K562 (cell line): Measurements from ENCODE around the gene TARBP2. TPM values are rescaled to one million over a fixed set of nuclear protein-coding genes. Genes with fewer than 3 reads are reported as not detected.

ENCODE experiments used
- ATAC-seq: fragments of 200-7000 bp; cut with Tn5 transposase; 3 replicates; pipeline ENCODE4 v1.9.1; 2020; ENCODE audit warnings: moderate library complexity
- BruUV-seq: library from RNA; stranded (reverse); fragments of 400-500 nt; replicated peaks from 2 replicates; lab custom pipeline; 2021; lab: Mats Ljungman, UMichigan
- CTCF ChIA-PET: fragments of 300-600 bp; formaldehyde crosslinking; extraction: SDS; loops from one replicate; lab custom pipeline; 2021; ENCODE audit warnings: low intra/inter-chr PET ratio; lab: Yijun Ruan, JAX
- POLR2A ChIA-PET: fragments of 300-600, 350-650 bp; sonication (Branson Sonifier 250); formaldehyde crosslinking; extraction: SDS; loops from one replicate; lab custom pipeline; 2021; ENCODE audit warnings: antibody characterized with exemption, inconsistent platforms; lab: Yijun Ruan, JAX
- DNase-seq, 4 experiments: peaks; one replicate each; pipeline versions ENCODE4 v3.0.0 to v3.0.0-alpha.2; 2011 to 2018; ENCODE audit warnings: low spot score in 3 of 4, mixed read lengths in 3 of 4; ENCODE audit errors: extremely low read depth in 1 of 4
- FAIRE-seq: peaks from 2 replicates; lab custom pipeline; 2011; peaks lifted over from hg19 to GRCh38; lab: Jason Lieb, UNC
- H2AFZ ChIP-seq: 2 replicates; pipeline ENCODE4 v1.6.0; 2011; ENCODE audit warnings: low read depth, low read length, control low read depth, inconsistent platforms
- H3K27ac ChIP-seq: fragments of 200-600 bp; 3 replicates; pipeline ENCODE4 v1.8.0; 2011; ENCODE audit warnings: low read depth, mild to moderate bottlenecking, control low read depth, inconsistent platforms, low read length, moderate library complexity, mixed read lengths; ENCODE audit errors: extremely low read depth
- H3K27me3 ChIP-seq, 2 experiments: fragments of 300-600 bp in 1 of 2; 2 replicates in 1 of 2; 3 replicates in 1 of 2; pipeline versions ENCODE4 v1.6.0 to v1.8.0; 2011; ENCODE audit warnings: inconsistent platforms in 2 of 2, low read length in 2 of 2, mild to moderate bottlenecking in 1 of 2, mixed read lengths in 1 of 2, moderate library complexity in 1 of 2; ENCODE audit not compliant: control insufficient read depth in 2 of 2, insufficient read depth in 2 of 2
- H3K36me3 ChIP-seq: fragments of 300-600 bp; 3 replicates; pipeline ENCODE4 v1.8.0; 2011; ENCODE audit warnings: mild to moderate bottlenecking, low read length, inconsistent platforms; ENCODE audit not compliant: control insufficient read depth, insufficient read depth
- H3K4me1 ChIP-seq, 2 experiments: fragments of 200-600 bp in 1 of 2; replicated peaks in 1 of 2; 2 replicates in 1 of 2; 3 replicates in 1 of 2; pipeline versions ENCODE4 v1.5.1 to v1.8.0; 2011; ENCODE audit warnings: inconsistent platforms in 2 of 2, low read length in 2 of 2, mild to moderate bottlenecking in 1 of 2, mixed read lengths in 1 of 2, moderate library complexity in 1 of 2; ENCODE audit not compliant: control insufficient read depth in 2 of 2, insufficient read depth in 2 of 2
- H3K4me2 ChIP-seq: 2 replicates; pipeline ENCODE4 v1.6.1; 2011; ENCODE audit warnings: low read length, control low read depth, inconsistent platforms, mixed read lengths; ENCODE audit not compliant: insufficient read depth
- H3K4me3 ChIP-seq: fragments of 200-600 bp; sonication (generic), shearing (Covaris generic); 2 replicates; pipeline ENCODE4 v1.5.1; 2016; ENCODE audit warnings: control low read depth, inconsistent platforms
- H3K79me2 ChIP-seq: fragments of 200-600 bp; 3 replicates; pipeline ENCODE4 v1.8.0; 2011; ENCODE audit warnings: low read length, inconsistent platforms; ENCODE audit not compliant: control insufficient read depth, insufficient read depth
- H3K9ac ChIP-seq, 2 experiments: 2 replicates each; pipeline versions ENCODE4 v1.6.0 to v1.6.1; 2011; ENCODE audit warnings: low read depth in 2 of 2, low read length in 2 of 2, control low read depth in 1 of 2, inconsistent platforms in 1 of 2, mild to moderate bottlenecking in 1 of 2, mixed read lengths in 1 of 2; ENCODE audit not compliant: insufficient read depth in 1 of 2
- H3K9me1 ChIP-seq: one replicate; pipeline ENCODE4 v1.6.0; 2011; ENCODE audit warnings: inconsistent platforms, mild to moderate bottlenecking, low read length, moderate library complexity; ENCODE audit not compliant: control insufficient read depth, insufficient read depth
- H3K9me3 ChIP-seq: replicated peaks from 2 replicates; pipeline ENCODE4 v1.5.1; 2011; ENCODE audit warnings: low read depth, low read length, inconsistent platforms; ENCODE audit not compliant: control insufficient read depth, insufficient read depth
- H4K20me1 ChIP-seq: replicated peaks from 2 replicates; pipeline ENCODE4 v1.6.1; 2011; ENCODE audit warnings: low read length, inconsistent platforms, mixed read lengths; ENCODE audit not compliant: control insufficient read depth, insufficient read depth
- CREB1 ChIP-seq, 2 experiments: sonication (generic) in 1 of 2; formaldehyde crosslinking in 1 of 2; IDR thresholded peaks; 2 replicates each; pipeline versions ENCODE4 v1.6.1 to v1.8.0; 2012 to 2022; ENCODE audit warnings: inconsistent platforms in 1 of 2, mild to moderate bottlenecking in 1 of 2, missing genetic modification reagents in 1 of 2, moderate library complexity in 1 of 2
- DPF2 ChIP-seq: fragments of 450-650 bp; IDR thresholded peaks from 2 replicates; pipeline ENCODE4 v1.6.1; 2016
- GATA2 ChIP-seq: sonication (generic); formaldehyde crosslinking; IDR thresholded peaks from 2 replicates; pipeline ENCODE4 v1.4.0; 2020; ENCODE audit warnings: mild to moderate bottlenecking, missing genetic modification reagents
- ILK ChIP-seq: fragments of 450-650 bp; IDR thresholded peaks from 2 replicates; pipeline ENCODE4 v1.6.1; 2016; ENCODE audit warnings: missing genetic modification characterization, low read depth, mild to moderate bottlenecking, missing compliant biosample characterization, moderate library complexity, borderline replicate concordance
- KLF10 ChIP-seq: fragments of 250-450 bp; sonication (Bioruptor Pico); IDR thresholded peaks from 2 replicates; pipeline ENCODE4 v1.6.1; 2021; ENCODE audit warnings: matching md5 sums
- PCBP2 ChIP-seq: fragments of 200-400 bp; formaldehyde crosslinking; IDR thresholded peaks from 2 replicates; pipeline ENCODE4 v1.6.1; 2018; ENCODE audit warnings: low read length, low read depth, mild to moderate bottlenecking, moderate library complexity; ENCODE audit not compliant: poor library complexity, severe bottlenecking
- ZNF165 ChIP-seq: fragments of 250-450 bp; sonication (Bioruptor Pico); IDR thresholded peaks from 2 replicates; pipeline ENCODE4 v1.4.0; 2020; ENCODE audit warnings: borderline replicate concordance
- ZNF239 ChIP-seq: fragments of 250-450 bp; sonication (Bioruptor Pico); IDR thresholded peaks from 2 replicates; pipeline ENCODE4 v1.4.0; 2020; ENCODE audit warnings: mild to moderate bottlenecking
- WGBS: fragments of 100-300 bp; shearing (Covaris generic); methylation state at CpG from one replicate; pipeline ENCODE4 v1.1.6; 2016; ENCODE audit warnings: low coverage, mixed read lengths; ENCODE audit not compliant: insufficient coverage; ENCODE audit errors: missing lambda C conversion rate; 5-methylcytosine and 5-hydroxymethylcytosine counted together
- in situ Hi-C: fragments of 300-500 bp; cut with MboI; formaldehyde crosslinking; loops from 4 replicates; pipeline ENCODE4 v1.15.0; 2018; ENCODE audit warnings: inconsistent platforms, mixed read lengths
- intact Hi-C: fragments of 100-400 bp; cut with micrococcal nuclease; formaldehyde crosslinking; loops from 2 replicates; pipeline ENCODE4 v1.14.2; 2022
- polyA plus RNA-seq, 8 experiments: library from polyadenylated mRNA; depleted of rRNA in 4 of 8; stranded (reverse) in 5 of 8; unstranded in 3 of 8; fragments of >200 nt; fragmentation: Nextera tagmentation in 2 of 8; fragmentation: Illumina TruSeq in 1 of 8; extraction: Ambion mirVana in 2 of 8; extraction: Trizol in 1 of 8; gene quantifications; 2 replicates each; pipeline versions ENCODE4 v1.2.1 to v1.2.3, GENCODE V29; 2011 to 2014; ENCODE audit warnings: inconsistent platforms in 1 of 8, missing spikeins in 1 of 8
- total RNA-seq, 7 experiments: library from RNA; depleted of rRNA in 6 of 7; stranded (reverse); fragments of >200 nt in 6 of 7; fragmentation: Illumina TruSeq in 2 of 7; extraction: Trizol in 2 of 7; gene quantifications; 2 replicates each; pipeline versions ENCODE4 v1.2.1 to v1.2.3, GENCODE V29; 2011 to 2021; ENCODE audit warnings: low replicate concordance in 1 of 7
- TF ChIP-seq, protein P1 (sequence below): fragments of 450-650 bp; formaldehyde crosslinking; IDR thresholded peaks from 2 replicates; pipeline ENCODE4 v1.4.0; 2020; ENCODE audit warnings: mild to moderate bottlenecking

TARBP2 gene
- total and polyA plus RNA-seq, 9 of the 15 experiments (the other 6 are each of a cell fraction or from before 2014, with no cell fraction given), result 5.6 to 69.0 (median 44.6) TPM

DNA sequence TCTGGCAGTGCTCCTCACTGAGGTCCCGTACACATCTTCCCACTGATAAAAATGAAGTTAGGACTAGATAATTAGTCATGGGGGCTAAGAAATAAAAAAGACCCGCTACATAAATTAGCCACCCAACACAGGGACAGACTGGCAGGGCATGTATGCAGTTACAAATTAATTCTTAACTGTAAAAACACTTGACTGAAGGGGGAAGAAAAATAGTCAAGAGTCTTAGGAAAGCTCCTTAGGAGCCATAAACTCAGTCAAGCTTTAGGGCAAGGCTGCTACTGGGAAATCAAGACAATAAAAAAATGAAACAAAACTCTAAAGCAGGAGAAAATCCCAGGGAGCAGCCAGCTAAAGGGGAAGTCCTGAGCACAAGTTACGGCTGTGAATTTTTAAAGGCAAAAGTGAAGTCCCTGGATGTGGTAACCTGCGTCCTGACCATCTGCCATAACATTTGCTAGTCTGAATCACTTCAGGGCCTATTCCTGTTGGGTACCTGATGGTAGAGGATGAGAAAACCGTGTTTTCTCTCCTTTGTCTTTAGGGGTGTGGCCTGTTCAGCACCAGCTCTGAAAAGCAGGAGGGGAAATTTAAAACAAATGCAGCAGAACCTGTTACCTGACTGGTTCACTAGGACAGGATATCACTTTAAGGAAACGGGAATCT lies 13.7 kb downstream of the TARBP2 start:
- Histone ChIP-seq H2AFZ (no peak overlapping the region), H3K4me2 (no peak overlapping the region), H3K27ac (no peak overlapping the region), H3K4me3 (no peak overlapping the region), H3K9ac (no peak overlapping the region), H4K20me1 (no peaks in the 10 kb centered on the region), H3K4me1 (no peaks in the 10 kb centered on the region), H3K27me3 (no peaks in the 10 kb centered on the region; a peak in 1 of 5 replicates), H3K9me1 (no peaks in the 10 kb centered on the region), H3K79me2 (no peaks in the 10 kb centered on the region)
- FAIRE-seq (no peak), DNase-seq (no peak), ATAC-seq (no peak)
- intact Hi-C loops, result no loop called here
- ChIA-PET CTCF (no interaction called here), POLR2A (interaction anchor here (0.6 to 1.2 kb wide), 4 partner anchors 13 to 317 kb away, joined by 4 to 5 read pairs (median 4); no protein-coding TSS in a partner anchor)
- WGBS, result 60% methylated on average over 6 of the region's 6 CpGs
- in situ Hi-C loops, result no loop called here
- TF ChIP-seq CREB1 (IDR thresholded peaks at IDR 0.05) (no peak), CREB1 (CRISPR knock-in tag; IDR thresholded peaks at IDR 0.05) (no peak), DPF2 (no peak), GATA2 (no peak), ZNF239 (no peak), ILK (no peak), KLF10 (no peak), PCBP2 (no peak), ZNF165 (no peak)
- TF ChIP-seq, protein P1, sequence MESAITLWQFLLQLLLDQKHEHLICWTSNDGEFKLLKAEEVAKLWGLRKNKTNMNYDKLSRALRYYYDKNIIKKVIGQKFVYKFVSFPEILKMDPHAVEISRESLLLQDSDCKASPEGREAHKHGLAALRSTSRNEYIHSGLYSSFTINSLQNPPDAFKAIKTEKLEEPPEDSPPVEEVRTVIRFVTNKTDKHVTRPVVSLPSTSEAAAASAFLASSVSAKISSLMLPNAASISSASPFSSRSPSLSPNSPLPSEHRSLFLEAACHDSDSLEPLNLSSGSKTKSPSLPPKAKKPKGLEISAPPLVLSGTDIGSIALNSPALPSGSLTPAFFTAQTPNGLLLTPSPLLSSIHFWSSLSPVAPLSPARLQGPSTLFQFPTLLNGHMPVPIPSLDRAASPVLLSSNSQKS (CRISPR knock-in tag), result no peak
- TF ChIP-seq, all 486 proteins: peak for 0
- BruUV-seq, result no TSS peak
- Histone ChIP-seq H3K36me3 (peaks cover 67% of the 10 kb centered on the region), H3K9me3 (no peaks in the 10 kb centered on the region)
